NT2/D1 (cell line): ENCODE results near the gene PRKAG2.

ENCODE experiments used
- DNase-seq: peaks from one replicate; pipeline ENCODE4 v3.0.0-alpha.2; 2011; ENCODE audit warnings: low read depth, low spot score
- H3K27me3 ChIP-seq: 2 replicates; pipeline ENCODE4 v1.6.0; 2011; ENCODE audit warnings: mild to moderate bottlenecking; ENCODE audit not compliant: insufficient read length, insufficient read depth
- H3K36me3 ChIP-seq: 2 replicates; pipeline ENCODE4 v1.6.1; 2011; ENCODE audit warnings: mild to moderate bottlenecking, low read length, mixed read lengths; ENCODE audit not compliant: insufficient read depth, insufficient read length
- H3K4me1 ChIP-seq: 2 replicates; pipeline ENCODE4 v1.5.1; 2011; ENCODE audit not compliant: insufficient read depth, insufficient read length
- H3K4me3 ChIP-seq: 2 replicates; pipeline ENCODE4 v1.5.1; 2011; ENCODE audit warnings: low read depth; ENCODE audit not compliant: insufficient read length
- H3K9ac ChIP-seq: 2 replicates; pipeline ENCODE4 v1.6.0; 2011; ENCODE audit warnings: low read depth; ENCODE audit not compliant: insufficient read length
- H3K9me3 ChIP-seq: 2 replicates; pipeline ENCODE4 v1.5.1; 2011; ENCODE audit warnings: mild to moderate bottlenecking, low read length; ENCODE audit not compliant: insufficient read depth
- SUZ12 ChIP-seq: IDR thresholded peaks from 2 replicates; pipeline ENCODE4 v1.6.1; 2011; ENCODE audit not compliant: insufficient read length, insufficient read depth; ENCODE audit errors: extremely low read depth
- YY1 ChIP-seq: IDR thresholded peaks from 2 replicates; pipeline ENCODE4 v1.6.1; 2011; ENCODE audit not compliant: insufficient read length, insufficient read depth
- ZNF274 ChIP-seq: IDR thresholded peaks from 2 replicates; pipeline ENCODE4 v1.6.1; 2011; ENCODE audit warnings: mild to moderate bottlenecking, low read depth, low read length

Gene PRKAG2

DNA sequence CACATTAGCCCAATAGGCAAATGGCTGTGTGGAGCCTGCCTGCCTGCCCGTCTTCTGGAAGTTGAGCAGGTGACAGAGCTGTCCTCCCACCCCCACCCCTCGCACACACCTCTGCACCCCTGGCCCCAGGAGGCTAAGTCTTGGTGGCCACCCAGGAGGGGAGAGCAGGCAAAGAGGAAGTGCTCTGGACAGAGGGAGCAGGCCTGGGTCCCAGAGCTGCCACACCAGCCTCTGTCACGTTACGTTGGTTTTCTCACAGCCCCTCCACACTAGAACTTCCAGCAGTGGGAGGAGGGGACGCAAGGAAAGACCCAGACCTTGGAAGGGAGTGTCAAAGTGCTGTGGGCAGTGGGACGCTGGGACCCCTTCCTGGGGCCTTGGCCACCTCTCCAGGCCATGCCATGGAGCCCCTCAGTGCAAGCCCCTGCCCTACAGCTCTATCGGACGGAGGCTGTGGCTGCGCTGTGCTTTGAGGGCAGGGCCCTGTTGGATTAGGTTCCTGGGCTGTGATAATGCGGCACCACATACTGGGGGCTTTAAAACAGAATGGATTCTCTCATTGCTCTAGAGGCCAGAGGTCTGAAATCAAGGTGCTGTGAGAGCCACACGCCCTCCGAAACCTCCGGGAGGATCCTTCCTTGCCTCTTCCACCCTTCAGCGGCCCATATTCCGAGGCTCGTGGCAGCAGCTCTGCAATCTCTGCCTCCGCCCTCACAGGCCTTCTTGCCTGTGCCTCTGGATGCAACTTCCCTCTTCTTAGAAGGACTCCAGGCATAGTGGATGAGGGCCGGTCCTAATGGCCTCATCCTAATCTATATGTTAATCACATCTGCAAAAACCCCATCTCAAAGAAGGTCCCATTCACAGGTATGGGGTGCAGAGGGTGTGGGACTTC lies 9.9 kb downstream of the PRKAG2 start:
- no peak for TF ChIP-seq YY1
- TF ChIP-seq SUZ12: no peak
- no peak for TF ChIP-seq ZNF274
- Histone ChIP-seq H3K4me3 (no peak overlapping the region), H3K9me3 (no peaks in the 10 kb centered on the region), H3K4me1 (peaks cover 8% of the 10 kb centered on the region), H3K36me3 (no peaks in the 10 kb centered on the region), H3K27me3 (no peaks in the 10 kb centered on the region), H3K9ac (no peak overlapping the region)
- DNase-seq: no peak

DNA sequence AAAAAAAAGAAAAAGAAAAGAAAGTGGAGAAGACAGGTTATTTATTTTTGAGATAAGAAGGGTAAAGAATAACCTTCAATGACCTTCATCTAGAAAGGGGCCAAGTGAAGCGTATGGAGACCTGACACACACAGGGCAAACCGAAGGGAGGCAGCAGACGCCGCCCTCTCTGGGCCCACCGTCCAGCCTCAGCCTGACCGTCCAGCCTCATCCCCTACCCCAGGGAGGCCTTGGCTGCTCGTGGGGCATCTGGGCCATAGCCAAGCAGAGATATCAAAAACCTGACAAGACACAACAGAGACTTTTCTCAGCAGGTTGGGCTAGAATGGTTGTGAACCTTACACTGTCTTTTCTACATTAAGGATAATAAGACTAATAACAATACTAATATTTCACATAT lies 10.9 kb downstream of the PRKAG2 start:
- no peak for DNase-seq
- Histone ChIP-seq H3K4me1 (peaks cover 8% of the 10 kb centered on the region), H3K9me3 (no peaks in the 10 kb centered on the region), H3K9ac (no peak overlapping the region), H3K27me3 (no peaks in the 10 kb centered on the region), H3K4me3 (no peak overlapping the region), H3K36me3 (no peaks in the 10 kb centered on the region)
- TF ChIP-seq SUZ12 (no peak), ZNF274 (no peak), YY1 (no peak)

DNA sequence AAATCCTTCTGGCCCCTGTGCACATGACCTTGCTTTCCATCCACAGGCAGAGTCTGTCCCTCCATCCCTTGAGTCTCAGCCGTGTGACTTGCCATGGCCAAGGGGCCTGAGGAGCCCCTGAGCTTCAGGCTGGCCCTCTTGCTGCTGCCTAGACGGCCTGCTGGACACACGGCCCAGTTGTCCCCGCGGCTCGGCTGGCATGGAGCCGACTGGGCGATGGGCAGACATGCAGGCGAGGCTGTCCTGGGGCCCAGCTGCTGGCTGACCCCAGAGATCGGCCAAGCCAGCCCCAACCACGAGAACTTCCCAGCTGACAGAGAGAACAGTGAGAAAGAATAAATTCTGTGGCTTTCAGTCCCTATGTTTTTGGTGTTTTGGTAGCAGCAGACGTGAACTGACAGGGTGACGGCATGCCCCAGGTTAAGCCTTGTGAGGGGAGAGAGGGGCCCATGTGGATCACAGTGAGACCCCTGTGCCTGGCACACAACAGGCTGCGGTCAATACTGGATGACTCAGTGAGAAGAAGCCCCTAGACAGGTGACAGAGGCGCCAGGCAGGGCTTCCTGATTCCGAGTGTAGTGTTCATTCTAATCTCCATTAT lies 11.7 kb downstream of the PRKAG2 start:
- Histone ChIP-seq H3K36me3 (no peaks in the 10 kb centered on the region), H3K9me3 (no peaks in the 10 kb centered on the region), H3K9ac (no peak overlapping the region), H3K27me3 (no peaks in the 10 kb centered on the region), H3K4me3 (no peak overlapping the region), H3K4me1 (peaks cover 8% of the 10 kb centered on the region)
- TF ChIP-seq ZNF274 (no peak), YY1 (no peak)
- DNase-seq: no peak

DNA sequence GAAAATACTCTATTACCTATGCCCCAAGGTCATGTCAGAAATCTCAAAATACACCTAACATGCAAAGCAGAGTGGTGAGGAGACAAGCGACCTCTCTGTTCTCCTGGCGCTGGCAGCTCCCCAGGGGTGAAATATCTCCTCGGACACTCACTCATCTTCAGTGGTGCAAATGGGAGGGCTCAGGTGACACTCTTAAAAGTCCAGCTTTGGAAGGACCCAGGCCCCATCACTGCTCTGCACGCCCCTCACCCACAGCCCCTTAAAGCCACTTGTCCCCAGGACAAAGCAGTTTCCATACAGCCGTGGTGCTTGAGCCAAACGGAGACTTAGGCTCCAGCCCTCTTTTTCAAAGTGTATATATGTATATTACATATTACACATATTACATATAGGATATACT lies 12.4 kb downstream of the PRKAG2 start:
- no peaks in the 10 kb centered on the region for H3K9me3 ChIP-seq
- TF ChIP-seq YY1 (no peak), ZNF274 (no peak), SUZ12 (no peak)
- H3K4me1 ChIP-seq: peaks cover 8% of the 10 kb centered on the region
- no peak overlapping the region for H3K4me3 ChIP-seq
- H3K27me3 ChIP-seq: no peaks in the 10 kb centered on the region
- DNase-seq: no peak
- H3K9ac ChIP-seq: no peak overlapping the region
- H3K36me3 ChIP-seq: no peaks in the 10 kb centered on the region

DNA sequence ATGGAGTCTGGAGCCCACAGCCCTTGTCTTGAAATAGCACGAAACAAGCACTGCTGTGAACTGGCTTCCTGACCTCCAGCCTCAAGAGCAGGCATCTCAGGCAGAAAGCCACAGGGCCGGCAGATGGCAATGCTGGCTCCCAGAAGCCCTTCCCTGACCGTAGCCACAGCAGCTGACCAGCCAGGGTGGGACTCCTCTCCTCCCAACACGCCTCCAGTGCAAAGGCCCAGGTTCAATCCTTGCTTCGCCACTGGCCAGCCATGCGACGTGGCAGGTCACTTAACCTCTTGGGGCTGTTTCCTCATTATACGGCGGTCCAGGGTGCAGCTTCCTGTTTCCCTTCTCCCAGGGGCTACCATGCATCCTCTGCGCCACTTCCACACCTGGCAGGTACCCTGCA lies 12.8 kb downstream of the PRKAG2 start:
- no peak for DNase-seq
- no peaks in the 10 kb centered on the region for H3K9me3 ChIP-seq
- H3K4me3 ChIP-seq: no peak overlapping the region
- TF ChIP-seq SUZ12 (no peak), ZNF274 (no peak), YY1 (no peak)
- H3K36me3 ChIP-seq: no peaks in the 10 kb centered on the region
- peaks cover 8% of the 10 kb centered on the region for H3K4me1 ChIP-seq
- no peak overlapping the region for H3K9ac ChIP-seq
- H3K27me3 ChIP-seq: no peaks in the 10 kb centered on the region

DNA sequence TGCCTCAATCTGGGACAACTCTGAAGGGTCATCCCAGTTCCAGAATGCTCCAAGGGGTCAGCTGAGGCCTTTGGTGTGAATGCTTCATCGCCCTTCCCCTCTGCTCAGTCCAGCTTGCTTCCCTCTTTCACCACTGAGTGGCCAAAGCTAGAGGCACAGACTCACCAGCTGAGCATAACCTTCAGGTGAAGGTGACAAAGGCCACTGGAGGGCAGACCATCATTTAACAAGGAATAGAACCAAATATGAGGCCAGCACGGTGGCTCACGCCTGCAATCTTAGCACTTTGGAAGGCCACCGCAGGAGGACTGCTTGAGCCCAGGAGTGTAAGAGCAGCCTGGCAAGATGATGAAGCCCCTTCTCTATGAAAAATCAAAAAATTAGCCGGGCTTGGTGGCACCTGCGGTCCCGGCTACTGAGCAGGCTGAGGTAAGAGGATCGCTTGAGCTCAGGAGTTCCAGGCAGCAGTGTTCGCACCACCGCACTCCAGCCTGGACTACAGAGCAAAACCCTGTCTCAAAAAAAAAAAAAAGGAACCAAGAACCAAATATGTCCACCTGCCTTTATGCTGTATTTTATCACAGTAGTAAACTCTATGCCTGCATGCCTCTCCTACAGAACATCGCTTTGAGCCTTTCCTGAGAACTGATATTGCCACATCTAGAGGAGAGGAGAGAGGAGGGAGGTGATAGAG lies 13.4 kb downstream of the PRKAG2 start:
- Histone ChIP-seq H3K4me3 (no peak overlapping the region), H3K27me3 (no peaks in the 10 kb centered on the region), H3K4me1 (peaks cover 8% of the 10 kb centered on the region), H3K9ac (no peak overlapping the region), H3K36me3 (no peaks in the 10 kb centered on the region), H3K9me3 (no peaks in the 10 kb centered on the region)
- no peak for DNase-seq
- TF ChIP-seq YY1 (no peak), ZNF274 (no peak), SUZ12 (no peak)

DNA sequence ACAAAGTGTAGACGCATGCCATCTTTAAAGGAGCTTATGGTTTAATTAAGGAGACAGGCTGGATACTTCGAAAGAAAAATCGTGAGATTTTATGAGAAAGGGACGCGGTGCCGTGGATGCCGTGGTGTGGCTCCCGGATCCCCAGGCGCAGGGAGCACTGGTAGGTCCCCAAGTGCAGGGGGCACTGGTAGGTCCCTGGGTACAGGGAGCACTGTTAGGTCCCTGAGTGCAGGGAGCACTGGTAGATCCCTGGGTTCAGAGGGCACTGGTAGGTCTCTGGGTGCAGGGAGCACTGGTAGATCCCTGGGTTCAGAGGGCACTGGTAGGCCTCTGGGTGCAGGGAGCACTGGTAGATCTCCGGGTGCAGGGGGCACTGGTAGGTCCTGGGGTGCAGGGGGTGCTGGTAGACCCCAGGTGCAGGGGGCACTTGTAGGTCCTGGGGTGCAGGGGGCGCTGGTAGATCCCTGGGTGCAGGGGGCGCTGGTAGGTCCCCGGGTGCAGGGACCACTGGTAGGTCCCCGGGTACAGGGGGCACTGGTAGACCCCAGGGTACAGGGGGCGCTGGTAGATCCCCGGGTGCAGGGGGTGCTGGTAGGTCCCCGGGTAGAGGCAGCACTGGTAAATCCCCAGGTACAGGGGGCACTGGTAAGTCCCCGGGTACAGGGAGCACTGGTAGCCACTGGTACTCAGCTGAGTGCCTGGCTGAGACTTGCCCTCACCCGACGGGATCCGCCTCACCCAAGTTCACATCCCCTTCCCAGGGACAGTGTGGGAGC lies 14.1 kb downstream of the PRKAG2 start:
- Histone ChIP-seq H3K36me3 (no peaks in the 10 kb centered on the region), H3K4me3 (no peak overlapping the region), H3K9ac (no peak overlapping the region), H3K4me1 (peaks cover 6% of the 10 kb centered on the region), H3K27me3 (no peaks in the 10 kb centered on the region), H3K9me3 (no peaks in the 10 kb centered on the region)
- DNase-seq: no peak
- TF ChIP-seq SUZ12: no peak
- no peak for TF ChIP-seq ZNF274
- no peak for TF ChIP-seq YY1
